ENCODE data around the gene HSD17B3.
A peak's percentile ranks its signal among the peaks of the same experiment; 100 is the strongest.
"Not testable (repeated sequence)": the region's sequence is repeated elsewhere in the genome, so short reads cannot be mapped to it uniquely, and the experiment has no call there.

Gene HSD17B3

DNA sequence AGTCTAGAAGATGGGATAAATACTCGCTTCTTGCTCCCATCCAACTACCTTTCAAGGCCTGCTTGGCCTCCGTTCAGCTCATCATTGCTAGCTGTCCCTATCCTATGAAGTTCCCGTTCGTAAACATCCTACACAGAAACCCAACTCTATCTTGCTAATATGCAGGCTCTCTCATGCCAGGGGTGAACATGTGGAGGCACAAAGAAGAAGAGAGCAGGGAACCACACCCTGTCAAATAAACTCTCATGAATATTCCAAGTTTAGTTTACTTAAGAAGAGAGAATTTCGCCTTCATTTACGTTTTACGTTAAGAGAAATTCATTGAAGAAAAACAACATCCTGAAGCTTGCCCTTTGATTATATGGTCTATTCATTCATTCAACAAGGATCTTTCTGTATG lies 7.9 kb upstream of the HSD17B3 start:
- no peak overlapping the region for H3K4me3 ChIP-seq (replicated peaks in 1 of 2; ENCODE audit: low read depth in 2 of 2, low read length in 2 of 2)
- TF ChIP-seq, protein P1, sequence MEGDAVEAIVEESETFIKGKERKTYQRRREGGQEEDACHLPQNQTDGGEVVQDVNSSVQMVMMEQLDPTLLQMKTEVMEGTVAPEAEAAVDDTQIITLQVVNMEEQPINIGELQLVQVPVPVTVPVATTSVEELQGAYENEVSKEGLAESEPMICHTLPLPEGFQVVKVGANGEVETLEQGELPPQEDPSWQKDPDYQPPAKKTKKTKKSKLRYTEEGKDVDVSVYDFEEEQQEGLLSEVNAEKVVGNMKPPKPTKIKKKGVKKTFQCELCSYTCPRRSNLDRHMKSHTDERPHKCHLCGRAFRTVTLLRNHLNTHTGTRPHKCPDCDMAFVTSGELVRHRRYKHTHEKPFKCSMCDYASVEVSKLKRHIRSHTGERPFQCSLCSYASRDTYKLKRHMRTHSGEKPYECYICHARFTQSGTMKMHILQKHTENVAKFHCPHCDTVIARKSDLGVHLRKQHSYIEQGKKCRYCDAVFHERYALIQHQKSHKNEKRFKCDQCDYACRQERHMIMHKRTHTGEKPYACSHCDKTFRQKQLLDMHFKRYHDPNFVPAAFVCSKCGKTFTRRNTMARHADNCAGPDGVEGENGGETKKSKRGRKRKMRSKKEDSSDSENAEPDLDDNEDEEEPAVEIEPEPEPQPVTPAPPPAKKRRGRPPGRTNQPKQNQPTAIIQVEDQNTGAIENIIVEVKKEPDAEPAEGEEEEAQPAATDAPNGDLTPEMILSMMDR (IDR thresholded peaks at IDR 0.05; ENCODE audit: low read depth, low read length): no peak
- no peak for DNase-seq (ENCODE audit: low read depth in 2 of 2)

- DNase-seq (ENCODE audit: low read depth in 2 of 2); H3K4me3 ChIP-seq (replicated peaks in 1 of 2; ENCODE audit: low read depth in 2 of 2, low read length in 2 of 2): not testable (repeated sequence)
Measured at GRCh38 chr9:96306958-96307357, 5.0 kb upstream of the HSD17B3 start.

- no peak overlapping the region for H3K4me3 ChIP-seq (replicated peaks in 1 of 2; ENCODE audit: low read depth in 2 of 2, low read length in 2 of 2)
- TF ChIP-seq, protein P1 (IDR thresholded peaks at IDR 0.05; ENCODE audit: low read depth, low read length): no peak
- no peak for DNase-seq (ENCODE audit: low read depth in 2 of 2)
Measured at GRCh38 chr9:96305171-96305570, 3.2 kb upstream of the HSD17B3 start.

GRCh38 chr9:96304230-96304629 lies 2.3 kb upstream of the HSD17B3 start:
- DNase-seq (ENCODE audit: low read depth in 2 of 2): no peak
- TF ChIP-seq, protein P1 (IDR thresholded peaks at IDR 0.05; ENCODE audit: low read depth, low read length): no peak
- H3K4me3 ChIP-seq (replicated peaks in 1 of 2; ENCODE audit: low read depth in 2 of 2, low read length in 2 of 2): no peak overlapping the region

- TF ChIP-seq, protein P1 (IDR thresholded peaks at IDR 0.05; ENCODE audit: low read depth, low read length): no peak
- H3K4me3 ChIP-seq (replicated peaks in 1 of 2; ENCODE audit: low read depth in 2 of 2, low read length in 2 of 2): no peak overlapping the region
- DNase-seq (ENCODE audit: low read depth in 2 of 2): peak in 1 of 2 donors; percentile 20
Measured at GRCh38 chr9:96299823-96300222, 2.2 kb downstream of the HSD17B3 start.

GRCh38 chr9:96294159-96294545 lies 7.8 kb downstream of the HSD17B3 start:
- no peak overlapping the region for H3K4me3 ChIP-seq (replicated peaks in 1 of 2; ENCODE audit: low read depth in 2 of 2, low read length in 2 of 2)
- DNase-seq (ENCODE audit: low read depth in 2 of 2): peak in 1 of 2 donors; percentile 17
- TF ChIP-seq, protein P1 (IDR thresholded peaks at IDR 0.05; ENCODE audit: low read depth, low read length): no peak

DNA sequence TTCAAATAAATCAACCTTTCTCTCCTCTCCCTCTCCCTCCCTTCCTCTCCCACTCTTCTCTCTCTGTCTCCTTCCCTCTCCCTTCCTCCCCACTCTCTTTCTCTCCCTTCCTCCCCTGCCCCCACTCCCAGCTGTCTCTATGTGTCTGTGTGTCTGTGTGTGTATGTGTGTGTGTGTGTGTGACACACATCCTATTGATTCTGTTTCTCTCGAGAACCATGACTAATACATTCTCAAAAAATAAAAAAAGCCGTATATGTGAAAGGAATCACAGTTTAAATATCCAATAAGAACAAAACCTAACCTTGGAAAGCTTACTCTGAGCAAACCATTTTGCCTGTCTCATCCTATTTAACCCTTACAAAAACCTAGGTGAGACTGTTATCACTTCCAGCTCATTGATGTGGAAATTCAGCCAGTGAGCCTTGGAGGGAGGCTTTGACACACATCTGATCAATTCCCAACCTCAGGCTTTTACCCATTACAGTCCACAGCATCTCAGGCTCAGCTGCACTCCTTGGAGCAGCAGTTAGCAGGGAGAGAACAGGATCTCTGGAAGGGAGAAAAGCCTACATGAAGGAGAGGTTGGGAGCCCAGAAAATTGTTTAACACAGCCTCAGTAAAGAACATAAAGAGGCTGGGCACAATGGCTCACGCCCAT lies 8.3 kb downstream of the HSD17B3 start:
- TF ChIP-seq, protein P1 (IDR thresholded peaks at IDR 0.05; ENCODE audit: low read depth, low read length): no peak
- H3K4me3 ChIP-seq (replicated peaks in 1 of 2; ENCODE audit: low read depth in 2 of 2, low read length in 2 of 2): no peak overlapping the region
- DNase-seq (ENCODE audit: low read depth in 2 of 2): peak; percentile 23 to 36

Measured in cardiac fibroblast (primary cell).